HepG2 (cell line): ENCODE data around the gene DNAJC7. TPM values are rescaled to one million over a fixed set of nuclear protein-coding genes. Genes with fewer than 3 reads are reported as not detected.
A peak's percentile ranks its signal among the peaks of the same experiment; 100 is the strongest.

Experiments used
- ARID4A ChIP-seq: sonication (generic); formaldehyde crosslinking; IDR thresholded peaks from 2 replicates; pipeline ENCODE4 v1.5.0; 2020; ENCODE audit warnings: mild to moderate bottlenecking, missing genetic modification reagents, borderline replicate concordance
- ETV6 ChIP-seq: sonication (generic); formaldehyde crosslinking; conservative IDR thresholded peaks from 2 replicates; pipeline ENCODE4 v1.4.0; 2020; ENCODE audit warnings: missing genetic modification reagents
- FOXO4 ChIP-seq: sonication (generic); formaldehyde crosslinking; conservative IDR thresholded peaks from 2 replicates; pipeline ENCODE4 v1.8.1; 2023; ENCODE audit warnings: missing genetic modification reagents
- GMEB1 ChIP-seq: sonication (generic); formaldehyde crosslinking; IDR thresholded peaks from 2 replicates; pipeline ENCODE4 v1.5.1; 2020; ENCODE audit warnings: missing genetic modification reagents, mild to moderate bottlenecking, borderline replicate concordance
- ZBTB38 ChIP-seq: sonication (generic); formaldehyde crosslinking; IDR thresholded peaks from 2 replicates; pipeline ENCODE4 v1.5.1; 2020; ENCODE audit warnings: mild to moderate bottlenecking, missing genetic modification reagents
- ZFP36L2 ChIP-seq: sonication (generic); formaldehyde crosslinking; IDR thresholded peaks from 2 replicates; pipeline ENCODE4 v1.4.0; 2020; ENCODE audit warnings: missing genetic modification reagents
- polyA plus RNA-seq, 8 experiments: library from polyadenylated mRNA; depleted of rRNA in 3 of 8; stranded (reverse) in 7 of 8; unstranded in 1 of 8; fragments of >200 nt; fragmentation: Illumina TruSeq in 4 of 8; extraction: Trizol in 4 of 8; gene quantifications; 2 replicates each; pipeline versions ENCODE4 v1.2.1 to v1.2.3, GENCODE V29; 2011 to 2016; ENCODE audit warnings: low read depth in 4 of 8, missing spikeins in 1 of 8, mixed read lengths in 1 of 8; ENCODE audit not compliant: insufficient read depth in 1 of 8
- total RNA-seq, 5 experiments: library from RNA; depleted of rRNA; stranded (reverse); fragments of >200 nt; fragmentation: Illumina TruSeq; extraction: Trizol; gene quantifications; 2 replicates each; pipeline ENCODE4 v1.2.3, GENCODE V29; 2016; ENCODE audit warnings: low read depth in 1 of 5
- TF ChIP-seq, protein P1 (sequence below): sonication (generic); formaldehyde crosslinking; IDR thresholded peaks from 2 replicates; pipeline ENCODE4 v1.4.0; 2020; ENCODE audit warnings: mild to moderate bottlenecking, missing genetic modification reagents
- TF ChIP-seq, protein P2 (sequence below), 2 experiments: fragments of 450-650 bp in 1 of 2; sonication (generic) in 1 of 2; formaldehyde crosslinking in 1 of 2; IDR thresholded peaks; 2 replicates each; pipeline versions ENCODE4 v1.6.1 to v1.8.0; 2016 to 2022; ENCODE audit warnings: antibody characterized with exemption in 1 of 2, mild to moderate bottlenecking in 1 of 2, missing genetic modification reagents in 1 of 2

Gene DNAJC7
- total and polyA plus RNA-seq, 2 of the 13 experiments (the other 11 are each of a cell fraction or from before 2014, with no cell fraction given): 47.7 to 132 TPM

- TF ChIP-seq GMEB1 (CRISPR knock-in tag) (no peak), ZBTB38 (CRISPR knock-in tag) (no peak), ZFP36L2 (CRISPR knock-in tag) (no peak), ARID4A (CRISPR knock-in tag) (0 out of 2 replicates have a peak, but pooled peaks have one; percentile 0), FOXO4 (CRISPR knock-in tag) (no peak), ETV6 (CRISPR knock-in tag) (no peak)
- TF ChIP-seq, protein P1, sequence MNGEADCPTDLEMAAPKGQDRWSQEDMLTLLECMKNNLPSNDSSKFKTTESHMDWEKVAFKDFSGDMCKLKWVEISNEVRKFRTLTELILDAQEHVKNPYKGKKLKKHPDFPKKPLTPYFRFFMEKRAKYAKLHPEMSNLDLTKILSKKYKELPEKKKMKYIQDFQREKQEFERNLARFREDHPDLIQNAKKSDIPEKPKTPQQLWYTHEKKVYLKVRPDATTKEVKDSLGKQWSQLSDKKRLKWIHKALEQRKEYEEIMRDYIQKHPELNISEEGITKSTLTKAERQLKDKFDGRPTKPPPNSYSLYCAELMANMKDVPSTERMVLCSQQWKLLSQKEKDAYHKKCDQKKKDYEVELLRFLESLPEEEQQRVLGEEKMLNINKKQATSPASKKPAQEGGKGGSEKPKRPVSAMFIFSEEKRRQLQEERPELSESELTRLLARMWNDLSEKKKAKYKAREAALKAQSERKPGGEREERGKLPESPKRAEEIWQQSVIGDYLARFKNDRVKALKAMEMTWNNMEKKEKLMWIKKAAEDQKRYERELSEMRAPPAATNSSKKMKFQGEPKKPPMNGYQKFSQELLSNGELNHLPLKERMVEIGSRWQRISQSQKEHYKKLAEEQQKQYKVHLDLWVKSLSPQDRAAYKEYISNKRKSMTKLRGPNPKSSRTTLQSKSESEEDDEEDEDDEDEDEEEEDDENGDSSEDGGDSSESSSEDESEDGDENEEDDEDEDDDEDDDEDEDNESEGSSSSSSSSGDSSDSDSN (CRISPR knock-in tag): peak; percentile 28; the same call in 1 of the 2 replicates
- TF ChIP-seq, protein P2, sequence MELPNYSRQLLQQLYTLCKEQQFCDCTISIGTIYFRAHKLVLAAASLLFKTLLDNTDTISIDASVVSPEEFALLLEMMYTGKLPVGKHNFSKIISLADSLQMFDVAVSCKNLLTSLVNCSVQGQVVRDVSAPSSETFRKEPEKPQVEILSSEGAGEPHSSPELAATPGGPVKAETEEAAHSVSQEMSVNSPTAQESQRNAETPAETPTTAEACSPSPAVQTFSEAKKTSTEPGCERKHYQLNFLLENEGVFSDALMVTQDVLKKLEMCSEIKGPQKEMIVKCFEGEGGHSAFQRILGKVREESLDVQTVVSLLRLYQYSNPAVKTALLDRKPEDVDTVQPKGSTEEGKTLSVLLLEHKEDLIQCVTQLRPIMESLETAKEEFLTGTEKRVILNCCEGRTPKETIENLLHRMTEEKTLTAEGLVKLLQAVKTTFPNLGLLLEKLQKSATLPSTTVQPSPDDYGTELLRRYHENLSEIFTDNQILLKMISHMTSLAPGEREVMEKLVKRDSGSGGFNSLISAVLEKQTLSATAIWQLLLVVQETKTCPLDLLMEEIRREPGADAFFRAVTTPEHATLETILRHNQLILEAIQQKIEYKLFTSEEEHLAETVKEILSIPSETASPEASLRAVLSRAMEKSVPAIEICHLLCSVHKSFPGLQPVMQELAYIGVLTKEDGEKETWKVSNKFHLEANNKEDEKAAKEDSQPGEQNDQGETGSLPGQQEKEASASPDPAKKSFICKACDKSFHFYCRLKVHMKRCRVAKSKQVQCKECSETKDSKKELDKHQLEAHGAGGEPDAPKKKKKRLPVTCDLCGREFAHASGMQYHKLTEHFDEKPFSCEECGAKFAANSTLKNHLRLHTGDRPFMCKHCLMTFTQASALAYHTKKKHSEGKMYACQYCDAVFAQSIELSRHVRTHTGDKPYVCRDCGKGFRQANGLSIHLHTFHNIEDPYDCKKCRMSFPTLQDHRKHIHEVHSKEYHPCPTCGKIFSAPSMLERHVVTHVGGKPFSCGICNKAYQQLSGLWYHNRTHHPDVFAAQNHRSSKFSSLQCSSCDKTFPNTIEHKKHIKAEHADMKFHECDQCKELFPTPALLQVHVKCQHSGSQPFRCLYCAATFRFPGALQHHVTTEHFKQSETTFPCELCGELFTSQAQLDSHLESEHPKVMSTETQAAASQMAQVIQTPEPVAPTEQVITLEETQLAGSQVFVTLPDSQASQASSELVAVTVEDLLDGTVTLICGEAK (IDR thresholded peaks at IDR 0.05): no peak
- TF ChIP-seq, protein P2 (CRISPR knock-in tag; IDR thresholded peaks at IDR 0.05): no peak
Observed at GRCh38 chr17:42028791-42029127, 11.5 kb upstream of the DNAJC7 start (continued).
